Parathyroid adenoma (tissue), 2 donors: ENCODE results near the gene SHANK3.
A peak's percentile ranks its signal among the peaks of the same experiment; 100 is the strongest.

Experiments used
- H2AFZ ChIP-seq: fragments of 300-600 bp; sonication (generic); one replicate; pipeline ENCODE4 v1.7.0; 2017; ENCODE audit warnings: antibody characterized with exemption, mild to moderate bottlenecking
- H3K27ac ChIP-seq: fragments of 300-600 bp; sonication (generic); one replicate; pipeline ENCODE4 v1.7.0; 2017
- H3K27me3 ChIP-seq: fragments of 300-600 bp; sonication (generic); one replicate; pipeline ENCODE4 v1.7.0; 2017; ENCODE audit warnings: low read length; ENCODE audit not compliant: control insufficient read depth, insufficient read depth
- H3K36me3 ChIP-seq: fragments of 300-600 bp; sonication (generic); one replicate; pipeline ENCODE4 v1.7.0; 2017; ENCODE audit warnings: low read length; ENCODE audit not compliant: control insufficient read depth, insufficient read depth
- H3K4me1 ChIP-seq: fragments of 300-600 bp; sonication (generic); one replicate; pipeline ENCODE4 v1.7.0; 2017; ENCODE audit warnings: control low read depth
- H3K4me2 ChIP-seq: fragments of 300-600 bp; sonication (generic); one replicate; pipeline ENCODE4 v1.7.0; 2017; ENCODE audit warnings: low read length
- H3K4me3 ChIP-seq: fragments of 300-600 bp; sonication (generic); one replicate; pipeline ENCODE4 v1.7.0; 2017; ENCODE audit warnings: low read depth, low read length
- H3K79me2 ChIP-seq: fragments of 300-600 bp; sonication (generic); one replicate; pipeline ENCODE4 v1.7.0; 2017; ENCODE audit warnings: control low read depth
- H3K9ac ChIP-seq: fragments of 300-600 bp; sonication (generic); one replicate; pipeline ENCODE4 v1.7.0; 2017; ENCODE audit warnings: mild to moderate bottlenecking
- H3K9me3 ChIP-seq: fragments of 300-600 bp; sonication (generic); one replicate; pipeline ENCODE4 v1.7.0; 2017; ENCODE audit warnings: low read length; ENCODE audit not compliant: control insufficient read depth
- CTCF ChIP-seq: fragments of 300-600 bp; sonication (generic); IDR thresholded peaks from one replicate; pipeline ENCODE4 v1.7.0; 2017; ENCODE audit warnings: antibody characterized with exemption, mild to moderate bottlenecking
- donor health status: primary hyperparathyroidism.

Gene SHANK3

DNA sequence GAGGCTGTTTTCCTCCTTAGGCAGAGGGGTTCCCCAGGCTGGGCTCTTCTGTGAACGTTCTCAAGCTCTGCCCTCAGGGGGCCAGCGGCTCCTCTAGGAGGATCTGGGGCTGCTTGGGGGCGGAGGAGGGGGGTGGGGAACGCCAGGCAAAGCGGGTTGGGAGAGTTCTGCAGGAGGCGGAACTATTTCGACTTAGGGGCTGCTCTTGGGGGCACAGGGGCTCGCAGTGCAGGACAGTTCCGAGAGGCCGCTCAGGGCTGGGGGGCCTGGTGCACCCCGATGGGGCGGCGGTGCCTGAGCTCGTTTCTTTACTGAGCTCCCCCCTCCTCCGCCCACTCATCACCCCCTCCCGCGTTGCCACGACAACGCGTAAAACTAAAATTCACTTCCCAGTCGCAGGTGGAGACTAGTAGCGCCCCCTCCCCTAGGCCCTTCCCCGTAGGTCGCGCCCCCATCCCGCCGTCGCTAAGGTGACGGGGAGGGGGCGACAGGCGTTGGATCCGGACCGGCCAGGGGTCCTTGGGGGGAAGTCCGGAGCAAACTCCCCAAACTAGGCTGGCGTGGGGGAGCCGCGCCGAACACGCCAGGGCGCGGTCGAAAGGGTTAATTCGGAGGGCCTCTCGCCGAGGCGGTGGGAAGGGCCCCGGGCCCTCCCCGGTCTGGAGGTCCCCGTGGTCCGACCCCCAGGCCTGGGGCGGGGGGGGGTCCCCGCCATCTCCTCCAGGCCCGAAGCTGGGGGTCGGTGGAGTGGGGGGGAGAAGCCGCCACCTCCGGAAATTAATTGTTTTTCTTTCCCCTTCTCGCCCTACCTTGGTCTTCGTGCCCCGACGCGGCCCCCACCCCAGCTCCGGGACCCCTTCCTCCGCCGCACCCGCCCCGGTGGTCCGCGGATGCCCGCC lies 857 bp downstream of the SHANK3 start:
- Histone ChIP-seq H2AFZ (no peak overlapping the region), H3K9me3 (no peaks in the 10 kb centered on the region), H3K79me2 (no peaks in the 10 kb centered on the region), H3K4me2 (peak overlapping the region; percentile 6), H3K9ac (no peak overlapping the region), H3K4me1 (no peaks in the 10 kb centered on the region), H3K4me3 (peak overlapping the region; percentile 31), H3K36me3 (no peaks in the 10 kb centered on the region), H3K27me3 (no peaks in the 10 kb centered on the region), H3K27ac (peak overlapping the region; percentile 56)
- TF ChIP-seq CTCF, result no peak

DNA sequence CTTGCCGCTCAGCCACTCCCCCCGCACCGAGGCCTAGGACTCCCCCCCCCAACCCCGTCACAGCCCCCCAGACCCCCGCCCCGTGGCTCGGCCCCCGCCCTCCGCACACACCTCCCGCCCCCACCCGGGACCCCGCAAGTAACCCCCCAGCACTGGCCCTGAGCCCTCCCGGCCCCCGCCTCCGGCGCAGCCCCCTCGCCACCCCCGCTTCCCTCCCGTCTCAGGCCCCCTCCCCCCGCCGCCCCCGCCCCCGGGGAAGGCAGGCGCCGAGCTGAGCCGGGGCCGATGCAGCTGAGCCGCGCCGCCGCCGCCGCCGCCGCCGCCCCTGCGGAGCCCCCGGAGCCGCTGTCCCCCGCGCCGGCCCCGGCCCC lies 1.5 kb downstream of the SHANK3 start:
- H3K4me1 ChIP-seq, result no peaks in the 10 kb centered on the region
- H3K4me3 ChIP-seq, result no peak overlapping the region
- no peaks in the 10 kb centered on the region for H3K36me3 ChIP-seq
- no peak overlapping the region for H3K4me2 ChIP-seq
- H2AFZ ChIP-seq, result no peak overlapping the region
- no peak overlapping the region for H3K27ac ChIP-seq
- no peak for TF ChIP-seq CTCF
- H3K9ac ChIP-seq, result no peak overlapping the region
- H3K9me3 ChIP-seq, result no peaks in the 10 kb centered on the region
- no peaks in the 10 kb centered on the region for H3K27me3 ChIP-seq
- no peaks in the 10 kb centered on the region for H3K79me2 ChIP-seq

- H3K4me1 ChIP-seq, result no peaks in the 10 kb centered on the region
- no peak overlapping the region for H3K9ac ChIP-seq
- H2AFZ ChIP-seq, result no peak overlapping the region
- H3K27ac ChIP-seq, result no peak overlapping the region
- no peaks in the 10 kb centered on the region for H3K36me3 ChIP-seq
- no peaks in the 10 kb centered on the region for H3K9me3 ChIP-seq
- TF ChIP-seq CTCF, result no peak
- no peaks in the 10 kb centered on the region for H3K79me2 ChIP-seq
- H3K27me3 ChIP-seq, result no peaks in the 10 kb centered on the region
- H3K4me3 ChIP-seq, result peak overlapping the region; percentile 47
- H3K4me2 ChIP-seq, result peak overlapping the region; percentile 58
Observed at GRCh38 chr22:50674606-50675552, 2.3 kb downstream of the SHANK3 start.

- H3K27ac ChIP-seq, result no peak overlapping the region
- H3K4me1 ChIP-seq, result no peaks in the 10 kb centered on the region
- no peaks in the 10 kb centered on the region for H3K9me3 ChIP-seq
- H3K27me3 ChIP-seq, result no peaks in the 10 kb centered on the region
- H3K36me3 ChIP-seq, result no peaks in the 10 kb centered on the region
- TF ChIP-seq CTCF, result no peak
- H3K4me3 ChIP-seq, result no peak overlapping the region
- no peaks in the 10 kb centered on the region for H3K79me2 ChIP-seq
- H3K4me2 ChIP-seq, result peak overlapping the region; percentile 22
- no peak overlapping the region for H2AFZ ChIP-seq
- no peak overlapping the region for H3K9ac ChIP-seq
Observed at GRCh38 chr22:50675553-50676179, 3.0 kb downstream of the SHANK3 start.
